GM12878 (cell line): ENCODE data around the gene HSD17B1. TPM values are rescaled to one million over a fixed set of nuclear protein-coding genes. Genes with fewer than 3 reads are reported as not detected.

Experiments
- ATAC-seq: fragments of 200-7000 bp; cut with Tn5 transposase; 3 replicates; pipeline ENCODE4 v1.9.1; 2020; ENCODE audit warnings: mild to moderate bottlenecking, moderate library complexity
- BruUV-seq: library from RNA; stranded (reverse); fragments of 400-500 nt; replicated peaks from 2 replicates; lab custom pipeline; 2021; lab: Mats Ljungman, UMichigan
- CTCF ChIA-PET: fragments of 300-600 bp; sonication (Branson Sonifier 250); formaldehyde crosslinking; extraction: SDS; loops from one replicate; lab custom pipeline; 2021; ENCODE audit warnings: inconsistent platforms; lab: Yijun Ruan, JAX
- POLR2A ChIA-PET: fragments of 350-600 bp; formaldehyde crosslinking; extraction: SDS; loops from one replicate; lab custom pipeline; 2021; ENCODE audit warnings: inconsistent platforms; lab: Charles Lee
- RAD21 ChIA-PET: fragments of 300-600 bp; sonication (Branson Sonifier 250); formaldehyde crosslinking; loops from one replicate; lab custom pipeline; 2023; ENCODE audit warnings: antibody characterized with exemption; ENCODE audit not compliant: unreplicated experiment; lab: Charles Lee
- SMC1A ChIA-PET: fragments of 300-600 bp; sonication (Branson Sonifier 250); formaldehyde crosslinking; loops from one replicate; lab custom pipeline; 2023; ENCODE audit not compliant: unreplicated experiment, uncharacterized antibody; lab: Charles Lee
- DNase-seq: peaks from one replicate; pipeline ENCODE4 v3.0.0-alpha.2; 2011; ENCODE audit warnings: low read depth, low spot score
- FAIRE-seq: peaks from 3 replicates; lab custom pipeline; 2011; peaks lifted over from hg19 to GRCh38; lab: Jason Lieb, UNC
- H2AFZ ChIP-seq: 2 replicates; pipeline ENCODE4 v1.6.0; 2011; ENCODE audit warnings: low read depth, low read length, control low read depth; ENCODE audit not compliant: control insufficient read depth
- H3K27ac ChIP-seq: 2 replicates; pipeline ENCODE4 v1.5.1; 2011; ENCODE audit warnings: control low read depth; ENCODE audit not compliant: control insufficient read depth, insufficient read depth
- H3K27me3 ChIP-seq, 2 experiments: replicated peaks in 1 of 2; 2 replicates each; pipeline versions ENCODE4 v1.6.0 to v1.6.1; 2011; ENCODE audit warnings: low read length in 1 of 2; ENCODE audit not compliant: control insufficient read depth in 2 of 2, insufficient read depth in 2 of 2
- H3K36me3 ChIP-seq, 2 experiments: 2 replicates each; pipeline ENCODE4 v1.5.1; 2011; ENCODE audit warnings: low read length in 1 of 2; ENCODE audit not compliant: control insufficient read depth in 2 of 2, insufficient read depth in 2 of 2
- H3K4me1 ChIP-seq: 2 replicates; pipeline ENCODE4 v1.6.1; 2011; ENCODE audit warnings: mild to moderate bottlenecking, low read length, moderate library complexity, mixed read lengths; ENCODE audit not compliant: control insufficient read depth, insufficient read depth
- H3K4me2 ChIP-seq: 2 replicates; pipeline ENCODE4 v1.6.0; 2011; ENCODE audit warnings: control low read depth; ENCODE audit not compliant: control insufficient read depth, insufficient read depth
- H3K4me3 ChIP-seq: fragments of 200-600 bp; sonication (generic); 2 replicates; pipeline ENCODE4 v1.5.1; 2016
- H3K79me2 ChIP-seq: 2 replicates; pipeline ENCODE4 v1.6.0; 2011; ENCODE audit warnings: low read length; ENCODE audit not compliant: control insufficient read depth, insufficient read depth
- H3K9ac ChIP-seq: 2 replicates; pipeline ENCODE4 v1.8.0; 2011; ENCODE audit warnings: low read length, control low read depth, mixed read lengths; ENCODE audit not compliant: control insufficient read depth, insufficient read depth
- H3K9me3 ChIP-seq: replicated peaks from 3 replicates; pipeline ENCODE4 v1.5.1; 2011; ENCODE audit warnings: mild to moderate bottlenecking, low read length; ENCODE audit not compliant: control insufficient read depth, insufficient read depth
- H4K20me1 ChIP-seq: 2 replicates; pipeline ENCODE4 v1.6.0; 2011; ENCODE audit not compliant: control insufficient read depth, insufficient read depth
- ASH2L ChIP-seq: fragments of 300-600, 200-600 bp; sonication (generic); IDR thresholded peaks from 2 replicates; pipeline ENCODE4 v1.6.1; 2017; ENCODE audit warnings: low read depth, mild to moderate bottlenecking, borderline replicate concordance
- CBX5 ChIP-seq: sonication (generic); IDR thresholded peaks from 2 replicates; pipeline ENCODE4 v1.6.1; 2016; ENCODE audit warnings: low read depth, moderate library complexity, mild to moderate bottlenecking, inconsistent platforms
- FOXM1 ChIP-seq: IDR thresholded peaks from 2 replicates; pipeline ENCODE4 v1.6.1; 2012; ENCODE audit warnings: low read depth, mild to moderate bottlenecking, inconsistent platforms, low read length, moderate library complexity
- NR2C2 ChIP-seq: IDR thresholded peaks from 2 replicates; pipeline ENCODE4 v1.6.1; 2011; ENCODE audit warnings: borderline replicate concordance, low read depth; ENCODE audit not compliant: control insufficient read depth, insufficient read length
- RAD51 ChIP-seq: fragments of 450-650 bp; IDR thresholded peaks from 2 replicates; pipeline ENCODE4 v1.6.1; 2016; ENCODE audit warnings: moderate library complexity, mild to moderate bottlenecking, inconsistent platforms
- SRF ChIP-seq, 2 experiments: IDR thresholded peaks; 2 replicates each; pipeline ENCODE4 v1.6.1; 2011; ENCODE audit warnings: low read depth in 2 of 2, low read length in 2 of 2, mild to moderate bottlenecking in 1 of 2, moderate library complexity in 1 of 2
- ZNF217 ChIP-seq: fragments of 450-650 bp; IDR thresholded peaks from 2 replicates; pipeline ENCODE4 v1.6.1; 2017; ENCODE audit warnings: antibody characterized with exemption, mild to moderate bottlenecking
- WGBS: methylation state at CpG from one replicate; pipeline ENCODE4 v1.1.6; 2016; ENCODE audit warnings: low lambda C conversion rate; ENCODE audit not compliant: insufficient replicate concordance, insufficient coverage; ENCODE audit errors: missing lambda C conversion rate; 5-methylcytosine and 5-hydroxymethylcytosine counted together
- in situ Hi-C: fragments of 300-500 bp; cut with MboI; formaldehyde crosslinking; loops from 9 replicates; pipeline ENCODE4 v1.14.3; 2018; ENCODE audit warnings: mixed read lengths
- intact Hi-C: fragments of 100-400 bp; cut with micrococcal nuclease; formaldehyde crosslinking; loops from one replicate; pipeline ENCODE4 v1.14.2; 2022; ENCODE audit not compliant: unreplicated experiment
- polyA plus RNA-seq, 11 experiments: library from polyadenylated mRNA; depleted of rRNA in 4 of 11; unstranded in 6 of 11; stranded (reverse) in 5 of 11; fragments of >200 nt; fragmentation: Nextera tagmentation in 4 of 11; fragmentation: Illumina TruSeq in 1 of 11; extraction: Ambion mirVana in 4 of 11; extraction: Trizol in 1 of 11; gene quantifications; 1 replicate in 1 of 11; 2 replicates in 10 of 11; pipeline versions ENCODE4 v1.2.1 to v1.2.3, GENCODE V29; 2011 to 2016; ENCODE audit warnings: inconsistent platforms in 2 of 11, missing spikeins in 2 of 11, low read depth in 1 of 11
- total RNA-seq, 4 experiments: library from RNA; depleted of rRNA in 3 of 4; stranded (reverse); fragments of >200 nt in 3 of 4; fragmentation: Illumina TruSeq in 1 of 4; extraction: Trizol in 1 of 4; gene quantifications; 2 replicates each; pipeline versions ENCODE4 v1.2.1 to v1.2.3, GENCODE V29; 2013 to 2021

The HSD17B1 gene
- total and polyA plus RNA-seq, 10 of the 15 experiments (the other 5 are each of a cell fraction or from before 2014, with no cell fraction given) = 0.15 to 1.1 (median 0.42) TPM

DNA sequence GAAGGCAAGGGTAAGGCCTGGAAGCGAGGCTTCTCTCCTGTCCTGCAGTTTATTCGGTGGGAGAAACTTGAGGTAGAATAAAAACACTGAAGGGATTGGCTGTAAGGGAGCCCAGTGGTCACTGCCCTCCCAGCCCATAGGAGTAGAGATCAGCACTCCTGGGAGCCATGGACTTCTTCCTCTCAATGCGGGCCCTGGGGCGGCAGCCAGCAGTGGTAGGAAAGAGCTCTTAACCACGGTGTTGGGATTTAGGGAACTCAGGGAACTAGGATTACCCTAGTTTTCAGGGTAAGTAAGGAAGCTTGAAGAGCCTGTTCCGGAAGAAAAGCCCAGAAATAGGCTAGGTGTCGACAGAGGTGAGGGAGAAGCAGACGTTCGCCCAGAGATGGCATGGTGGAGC, 40.5 kb upstream of the HSD17B1 start:
- Histone ChIP-seq H2AFZ (no peak overlapping the region), H3K4me2 (peak overlapping the region; percentile 0; the same call in 1 of the 2 replicates), H3K27me3 (no peaks in the 10 kb centered on the region), H3K4me1 (peaks cover 9% of the 10 kb centered on the region), H3K79me2 (no peaks in the 10 kb centered on the region), H3K4me3 (no peak overlapping the region), H3K27ac (no peak overlapping the region), H3K9ac (no peak overlapping the region), H3K36me3 (peaks cover 12 to 14% of the 10 kb centered on the region in 2 experiments; a peak in 3 of 4 replicates), H3K9me3 (no peaks in the 10 kb centered on the region), H4K20me1 (no peaks in the 10 kb centered on the region)
- ChIA-PET CTCF (interaction anchor here (0.7 to 10.4 kb wide), 12 partner anchors 15 to 110 kb away, joined by 3 to 120 read pairs (median 6); no protein-coding TSS in a partner anchor), SMC1A (interaction anchor here (0.9 to 2.7 kb wide), 12 partner anchors 19 to 105 kb away, joined by 3 to 16 read pairs (median 4); no protein-coding TSS in a partner anchor), POLR2A (interaction anchor here (0.6 to 1.0 kb wide), 2 partner anchors 24 to 83 kb away, joined by 3 read pairs; no protein-coding TSS in a partner anchor), RAD21 (interaction anchor here (0.8 to 2.0 kb wide), 9 partner anchors 15 to 109 kb away, joined by 3 to 11 read pairs (median 3); no protein-coding TSS in a partner anchor)
- intact Hi-C loops = no loop called here
- no peak for DNase-seq
- no peak for FAIRE-seq
- WGBS = 55% methylated on average over 9 of the region's 9 CpGs
- in situ Hi-C loops = no loop called here
- no peak for ATAC-seq
- no TSS peak for BruUV-seq
- TF ChIP-seq SRF (IDR thresholded peaks at IDR 0.05; ENCODE audit: low read depth in 2 of 2, low read length in 2 of 2) (no peak), CBX5 (no peak), NR2C2 (no peak), ZNF217 (no peak), FOXM1 (no peak), ASH2L (no peak), RAD51 (no peak)
- TF ChIP-seq, all 136 proteins: peak for 0
